Measurements from ENCODE around the gene NDRG3. TPM values are rescaled to one million over a fixed set of nuclear protein-coding genes. Genes with fewer than 3 reads are reported as not detected.

NDRG3 gene
- total RNA-seq, 1 experiment from 2014 or later: 23.6 TPM

DNA sequence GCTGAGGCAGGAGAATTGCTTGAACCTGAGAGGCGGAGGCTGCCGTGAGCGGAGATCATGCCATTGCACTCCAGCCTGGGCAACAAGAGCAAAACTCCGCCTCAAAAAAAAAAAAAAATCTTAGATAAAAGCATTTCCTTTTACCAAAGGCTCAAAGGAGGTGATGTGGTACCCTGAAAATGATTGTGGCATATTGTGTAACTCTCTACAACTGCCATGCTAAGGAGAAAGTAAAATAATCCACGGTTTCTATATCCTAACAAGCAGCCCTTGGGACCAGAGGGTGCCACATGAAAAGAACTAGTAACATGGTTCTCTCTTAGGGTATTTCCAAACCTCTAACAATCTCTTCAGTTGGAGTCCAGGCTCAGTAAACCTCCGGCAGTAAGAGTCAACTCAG is 61.1 kb downstream of the NDRG3 start:
- no peak overlapping the region for H2BK5ac ChIP-seq (ENCODE audit: insufficient read length, low read length)
- H2BK20ac ChIP-seq (ENCODE audit: low read depth, low read length, poor library complexity, severe bottlenecking): no peak overlapping the region
- H3K9me3 ChIP-seq (ENCODE audit: control insufficient read depth, low read depth, low read length): no peaks in the 10 kb centered on the region
- H2AK5ac ChIP-seq (ENCODE audit: insufficient read length, low read length): no peak overlapping the region
- H3K79me2 ChIP-seq (ENCODE audit: insufficient read depth, low read length): no peaks in the 10 kb centered on the region
- TF ChIP-seq, protein P1, sequence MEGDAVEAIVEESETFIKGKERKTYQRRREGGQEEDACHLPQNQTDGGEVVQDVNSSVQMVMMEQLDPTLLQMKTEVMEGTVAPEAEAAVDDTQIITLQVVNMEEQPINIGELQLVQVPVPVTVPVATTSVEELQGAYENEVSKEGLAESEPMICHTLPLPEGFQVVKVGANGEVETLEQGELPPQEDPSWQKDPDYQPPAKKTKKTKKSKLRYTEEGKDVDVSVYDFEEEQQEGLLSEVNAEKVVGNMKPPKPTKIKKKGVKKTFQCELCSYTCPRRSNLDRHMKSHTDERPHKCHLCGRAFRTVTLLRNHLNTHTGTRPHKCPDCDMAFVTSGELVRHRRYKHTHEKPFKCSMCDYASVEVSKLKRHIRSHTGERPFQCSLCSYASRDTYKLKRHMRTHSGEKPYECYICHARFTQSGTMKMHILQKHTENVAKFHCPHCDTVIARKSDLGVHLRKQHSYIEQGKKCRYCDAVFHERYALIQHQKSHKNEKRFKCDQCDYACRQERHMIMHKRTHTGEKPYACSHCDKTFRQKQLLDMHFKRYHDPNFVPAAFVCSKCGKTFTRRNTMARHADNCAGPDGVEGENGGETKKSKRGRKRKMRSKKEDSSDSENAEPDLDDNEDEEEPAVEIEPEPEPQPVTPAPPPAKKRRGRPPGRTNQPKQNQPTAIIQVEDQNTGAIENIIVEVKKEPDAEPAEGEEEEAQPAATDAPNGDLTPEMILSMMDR (conservative IDR thresholded peaks at IDR 0.05): no peak
- Mint-ChIP-seq H3K27ac (no peak overlapping the region), H3K9me3 (no peaks in the 10 kb centered on the region), H3K4me3 (no peak overlapping the region), H3K36me3 (ENCODE audit: insufficient read depth in 1 of 3, low read depth in 3 of 3) (peaks cover 0 to 11% (median 4%) of the 10 kb centered on the region in 3 experiments; a peak in 4 of 7 replicates), H3K4me1 (no peaks in the 10 kb centered on the region), H3K27me3 (ENCODE audit: low read depth) (no peaks in the 10 kb centered on the region)
- H4K8ac ChIP-seq (replicated peaks; ENCODE audit: insufficient read length, low read depth, low read length): no peak overlapping the region
- H4K20me1 ChIP-seq (ENCODE audit: control insufficient read depth, insufficient read depth, insufficient read length): no peaks in the 10 kb centered on the region
- H3K56ac ChIP-seq (ENCODE audit: insufficient read length, low read depth, low read length): no peak overlapping the region
- DNase-seq: no peak
- H3K4me2 ChIP-seq (ENCODE audit: insufficient read depth, insufficient read length, low read length): no peak overlapping the region
- H3K23me2 ChIP-seq (ENCODE audit: insufficient read length, low read depth, low read length, poor library complexity, severe bottlenecking): no peaks in the 10 kb centered on the region
- H3K14ac ChIP-seq (ENCODE audit: insufficient read depth, low read length): no peak overlapping the region
- H3K27ac ChIP-seq (ENCODE audit: insufficient read length, low read depth, low read length): no peak overlapping the region
- H3K27me3 ChIP-seq (ENCODE audit: insufficient read depth, low read length): no peaks in the 10 kb centered on the region
- no peak overlapping the region for H3K23ac ChIP-seq (ENCODE audit: insufficient read length, low read depth, low read length)
- no peak overlapping the region for H4K91ac ChIP-seq (ENCODE audit: insufficient read length, low read depth, low read length)
- H2AFZ ChIP-seq (ENCODE audit: low read length): no peak overlapping the region
- no peak overlapping the region for H3K4ac ChIP-seq (ENCODE audit: low read depth, low read length)
- WGBS (ENCODE audit: extremely low coverage, insufficient read length, low lambda C conversion rate): no CpG with 5 or more reads among the region's 6 CpGs
- no peak overlapping the region for H3K9ac ChIP-seq (ENCODE audit: extremely low read depth, insufficient read length, low read length)
- no peak overlapping the region for H2BK15ac ChIP-seq (ENCODE audit: low read depth, low read length)
- no peak overlapping the region for H4K5ac ChIP-seq (ENCODE audit: insufficient read length, low read depth, low read length)
- H2BK12ac ChIP-seq (ENCODE audit: insufficient read length, low read depth, low read length): no peak overlapping the region
- H3T11ph ChIP-seq (ENCODE audit: low read length): no peak overlapping the region
- no peak overlapping the region for H3K18ac ChIP-seq (ENCODE audit: insufficient read length, low read depth, low read length)
- no peak overlapping the region for H2BK120ac ChIP-seq (ENCODE audit: low read depth, low read length, poor library complexity, severe bottlenecking)
- no peaks in the 10 kb centered on the region for H3K4me1 ChIP-seq (ENCODE audit: insufficient read depth, low read length)
- H3K79me1 ChIP-seq (ENCODE audit: insufficient read depth, low read depth, low read length, poor library complexity, severe bottlenecking): no peaks in the 10 kb centered on the region
